ENCODE measurements around the gene COX18.

GRCh38 chr4:73011629-73011985 lies 57.9 kb downstream of the COX18 start:
- TF ChIP-seq EZH2 (IDR thresholded peaks at IDR 0.05) (no peak), POLR2AphosphoS5 (IDR thresholded peaks at IDR 0.05; ENCODE audit: borderline replicate concordance, low read depth, low read length) (no peak)

Measured in SK-N-MC (cell line).